HFF-Myc (cell line): ENCODE data around the gene TMEM151A.

Experiments used
- DNase-seq: peaks from one replicate; pipeline ENCODE4 v3.0.0-alpha.2; 2011; ENCODE audit warnings: low read depth; ENCODE audit errors: extremely low read depth
- H3K4me3 ChIP-seq: replicated peaks from 2 replicates; pipeline ENCODE4 v1.5.1; 2011; ENCODE audit warnings: low read depth, mild to moderate bottlenecking, control low read depth, low read length
- CTCF ChIP-seq: IDR thresholded peaks from 2 replicates; pipeline ENCODE4 v1.5.1; 2012; ENCODE audit warnings: mild to moderate bottlenecking, low read depth, low read length, control low read depth; ENCODE audit errors: missing control alignments

Gene TMEM151A

GRCh38 chr11:66291706-66292542 is at the start of gene TMEM151A:
Gene TMEM151A, plus strand, starts transcription at chr11:66291894. Its CDS starts 120 bp downstream, at chr11:66292014.
- no peak within 1 kb of the TSS for H3K4me3 ChIP-seq
- TF ChIP-seq CTCF = no peak
- no peak for DNase-seq

DNA sequence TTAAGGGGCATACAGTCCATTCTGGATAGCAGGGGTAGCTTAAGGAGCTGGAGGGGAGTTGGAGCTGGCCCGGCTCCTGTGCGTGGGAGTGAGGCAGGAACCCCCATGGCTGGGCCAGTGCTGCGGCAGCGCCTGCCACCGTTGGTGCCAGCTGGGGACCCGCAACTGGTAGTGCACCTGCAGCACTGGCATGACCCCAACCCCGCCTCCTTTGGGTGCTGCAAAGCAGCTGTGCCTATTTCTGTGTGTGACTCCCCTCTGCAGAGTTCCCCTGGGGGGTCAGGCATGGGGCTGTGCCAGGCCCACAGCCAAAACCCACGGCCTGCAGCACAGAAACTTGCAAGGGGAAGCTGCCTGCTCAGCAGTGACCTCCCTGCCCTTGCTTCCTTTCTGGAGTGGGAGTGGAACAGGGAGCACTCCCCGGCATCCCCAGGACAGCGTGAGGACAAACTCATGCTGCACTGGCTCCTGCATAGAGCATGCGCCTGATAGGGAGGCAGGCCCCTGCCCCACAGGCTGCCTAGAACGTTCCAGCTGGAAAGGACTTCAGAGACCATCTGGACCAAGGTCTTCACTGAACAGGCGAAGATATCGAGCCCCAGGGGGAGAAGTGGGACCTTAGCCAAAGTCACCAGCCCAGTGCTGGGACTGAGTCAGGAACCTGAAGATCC is 49.5 kb upstream of the TMEM151A start:
- no peak for DNase-seq
- no peak for TF ChIP-seq CTCF

DNA sequence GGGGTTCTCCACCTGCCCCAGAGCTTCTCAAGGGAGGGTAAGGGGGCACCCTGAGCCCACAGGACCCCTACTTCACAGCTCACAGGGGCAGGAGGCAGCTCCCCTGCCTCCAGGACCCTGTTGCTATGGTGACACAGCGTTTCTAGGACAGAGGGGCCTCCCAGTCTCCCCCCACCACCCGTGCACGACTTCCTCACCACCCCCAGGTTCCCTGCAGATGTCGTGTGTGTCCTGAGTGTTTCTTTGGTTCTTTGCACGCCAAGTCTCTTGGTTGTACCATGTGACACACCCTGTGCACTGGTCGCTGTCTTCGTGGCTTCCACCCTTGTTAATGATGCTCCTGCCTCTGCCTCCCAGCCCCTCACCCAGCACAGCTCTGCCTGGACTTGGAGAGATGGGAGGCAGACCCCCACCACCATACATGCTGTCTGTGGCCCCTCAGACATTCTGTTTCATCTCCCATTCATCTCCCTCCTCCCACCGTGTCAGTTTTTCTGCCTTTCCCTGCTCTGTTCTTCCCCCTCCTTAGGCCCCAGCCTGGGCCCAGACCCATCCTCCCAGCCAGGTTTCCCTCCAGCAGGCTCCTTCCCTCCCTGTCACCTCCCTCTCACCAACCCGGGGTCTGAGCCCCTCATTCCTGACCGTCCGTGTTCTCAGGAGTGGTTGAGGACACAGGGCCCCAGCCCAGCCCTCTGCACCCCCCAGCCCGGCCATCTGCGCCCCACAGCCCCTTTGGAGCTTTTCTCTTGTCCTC is 47.7 kb upstream of the TMEM151A start:
- no peak for DNase-seq
- TF ChIP-seq CTCF = no peak
- H3K4me3 ChIP-seq = no peak overlapping the region

More for the DNA sequence above, 49.5 kb upstream of the TMEM151A start:
- H3K4me3 ChIP-seq = no peak overlapping the region

DNA sequence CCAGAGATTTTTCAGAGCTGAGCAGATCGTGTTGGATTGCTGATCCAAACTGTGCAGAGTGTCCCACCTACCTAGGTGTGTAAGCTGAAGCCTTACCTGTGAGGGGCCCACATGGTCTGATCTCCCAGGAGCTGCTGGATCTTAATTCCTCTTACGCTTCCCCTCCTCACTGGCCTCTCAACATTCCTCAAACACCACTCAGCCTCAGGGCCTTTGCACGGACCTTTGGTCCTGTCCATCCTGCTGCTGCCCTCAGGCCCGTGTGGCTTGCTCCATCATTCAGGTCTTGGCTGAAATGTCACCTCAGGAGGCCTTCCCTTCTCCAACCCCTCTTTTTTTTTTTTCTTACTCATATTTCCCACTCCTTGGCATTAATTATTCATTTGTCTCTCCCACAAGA is 44.4 kb upstream of the TMEM151A start:
- no peak for TF ChIP-seq CTCF
- no peak for DNase-seq

DNA sequence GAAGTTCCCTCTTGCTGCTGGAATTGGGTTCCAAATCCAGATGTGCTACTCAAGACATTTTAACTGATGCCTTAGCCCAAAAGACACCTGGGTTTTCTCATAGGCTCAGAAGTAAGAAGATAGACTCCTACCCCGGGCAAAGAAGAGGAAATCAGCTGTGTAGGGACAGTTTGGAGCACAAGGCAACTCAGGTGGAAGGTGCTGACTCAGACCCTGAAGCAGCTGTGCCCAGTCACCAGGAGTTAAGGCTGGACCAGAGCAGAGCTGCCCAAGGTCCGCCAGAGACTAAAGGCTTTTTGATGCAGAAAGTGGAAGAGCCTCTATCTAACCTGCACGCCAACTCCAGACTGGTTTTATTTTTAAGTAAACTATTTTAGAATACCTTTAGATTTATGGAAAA is 43.9 kb upstream of the TMEM151A start:
- DNase-seq = no peak
- TF ChIP-seq CTCF = no peak
- H3K4me3 ChIP-seq = no peak overlapping the region

More for the DNA sequence above, 44.4 kb upstream of the TMEM151A start:
- no peak overlapping the region for H3K4me3 ChIP-seq

- no peak for DNase-seq
- H3K4me3 ChIP-seq = no peak overlapping the region
- no peak for TF ChIP-seq CTCF
Observed at GRCh38 chr11:66248903-66249302, 42.8 kb upstream of the TMEM151A start.
